ENCODE measurements around the gene SGK2. TPM values are rescaled to one million over a fixed set of nuclear protein-coding genes. Genes with fewer than 3 reads are reported as not detected.
A peak's percentile ranks its signal among the peaks of the same experiment; 100 is the strongest.

SGK2 gene
- total RNA-seq, 1 donor from 2014 or later: 1.0 TPM

- Mint-ChIP-seq H3K27ac (ENCODE audit: unreplicated experiment) (no peak overlapping the region), H3K36me3 (ENCODE audit: low read depth) (peaks cover 6% of the 10 kb centered on the region), H3K4me3 (peak overlapping the region; percentile 68), H3K27me3 (ENCODE audit: low read depth) (no peaks in the 10 kb centered on the region), H3K4me1 (peaks cover 16% of the 10 kb centered on the region), H3K9me3 (peaks cover 4% of the 10 kb centered on the region)
- no peak for TF ChIP-seq CTCF (conservative IDR thresholded peaks at IDR 0.05)
- no peak for DNase-seq (ENCODE audit: low read depth, low spot score)
These were observed 43.2 kb upstream of the SGK2 start for GRCh38 chr20:43515628-43516027.

DNA sequence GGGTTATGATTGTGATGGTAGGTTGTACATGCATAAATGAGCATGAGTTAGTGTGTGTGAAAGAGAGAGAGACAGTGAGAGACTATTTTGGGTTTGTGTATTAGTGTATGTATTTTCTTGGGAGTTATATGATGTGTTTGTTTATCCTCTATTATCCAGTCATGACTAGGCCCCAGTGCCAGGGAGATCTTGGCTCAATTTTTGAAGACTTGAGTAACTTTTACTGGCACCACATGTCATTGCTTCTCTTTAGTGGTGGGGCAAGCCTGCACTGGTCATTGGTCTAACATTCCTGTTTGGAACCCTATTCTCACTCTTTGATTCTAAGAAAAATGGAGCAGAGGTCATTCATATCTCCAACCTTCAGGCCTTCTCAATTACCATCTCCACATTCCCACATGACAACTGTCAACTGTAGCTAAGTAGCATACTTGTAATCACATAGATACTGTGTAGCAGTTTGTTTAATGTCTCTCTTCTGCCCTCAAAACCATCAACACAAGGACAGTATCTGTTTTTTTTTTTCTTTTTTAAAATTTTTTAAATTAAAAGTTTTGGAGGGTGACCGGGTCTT, 42.5 kb upstream of the SGK2 start:
- peaks cover 4% of the 10 kb centered on the region for H3K9me3 Mint-ChIP-seq
- H3K27ac Mint-ChIP-seq (ENCODE audit: unreplicated experiment): no peak overlapping the region
- no peak for TF ChIP-seq CTCF (conservative IDR thresholded peaks at IDR 0.05)
- DNase-seq (ENCODE audit: low read depth, low spot score): no peak
- peak overlapping the region; percentile 1 for H3K4me3 Mint-ChIP-seq
- no peaks in the 10 kb centered on the region for H3K27me3 Mint-ChIP-seq (ENCODE audit: low read depth)
- H3K4me1 Mint-ChIP-seq: peaks cover 16% of the 10 kb centered on the region
- H3K36me3 Mint-ChIP-seq (ENCODE audit: low read depth): peaks cover 6% of the 10 kb centered on the region

DNA sequence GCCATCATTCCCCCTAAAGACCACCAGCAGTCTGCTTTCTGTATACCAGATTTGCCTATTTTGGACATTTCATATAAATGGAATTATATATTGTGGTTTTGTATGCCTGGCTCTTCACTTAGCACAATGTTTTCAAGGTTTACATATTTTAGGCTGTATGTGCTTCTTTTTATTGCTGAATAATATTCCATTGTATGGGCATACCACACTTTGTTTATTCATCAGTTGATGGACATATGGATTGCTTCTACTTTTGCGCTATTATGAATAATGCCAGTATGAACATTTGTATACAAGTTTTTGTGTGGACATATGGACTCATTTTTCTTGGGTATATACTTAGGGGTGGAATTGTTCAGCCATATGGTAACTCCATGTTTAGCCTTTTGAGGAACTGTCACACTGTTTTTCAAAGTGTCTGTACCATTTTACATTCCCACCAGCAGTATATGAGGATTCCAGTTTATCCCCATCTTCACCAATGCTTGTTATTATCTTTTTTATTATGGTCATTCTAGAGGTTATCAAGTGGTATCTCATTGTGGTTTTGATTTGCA, 38.7 kb upstream of the SGK2 start:
- no peak for TF ChIP-seq CTCF (conservative IDR thresholded peaks at IDR 0.05)
- H3K4me1 Mint-ChIP-seq: peaks cover 10% of the 10 kb centered on the region
- peaks cover 4% of the 10 kb centered on the region for H3K9me3 Mint-ChIP-seq
- DNase-seq (ENCODE audit: low read depth, low spot score): no peak
- no peaks in the 10 kb centered on the region for H3K27me3 Mint-ChIP-seq (ENCODE audit: low read depth)
- no peak overlapping the region for H3K27ac Mint-ChIP-seq (ENCODE audit: unreplicated experiment)
- peaks cover 6% of the 10 kb centered on the region for H3K36me3 Mint-ChIP-seq (ENCODE audit: low read depth)
- no peak overlapping the region for H3K4me3 Mint-ChIP-seq

DNA sequence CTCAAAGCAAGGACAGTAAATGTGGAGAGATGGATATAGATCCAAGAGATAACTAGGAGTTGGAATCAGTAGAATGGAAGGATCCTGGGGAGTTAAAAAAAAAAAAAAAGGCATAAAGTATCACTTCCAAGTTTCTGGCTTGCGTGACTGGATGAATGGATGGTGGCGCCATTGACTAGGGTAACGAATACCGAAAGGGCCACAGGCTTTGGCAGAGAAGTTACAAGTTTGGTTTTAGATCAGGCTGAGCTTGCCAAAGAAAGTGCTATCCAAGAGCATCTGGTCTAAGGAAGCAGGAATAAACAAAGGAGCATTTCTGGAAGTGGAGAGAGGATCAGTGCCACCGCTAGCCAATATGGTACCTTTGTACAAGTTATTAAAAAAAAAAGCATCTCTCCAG, 33.8 kb upstream of the SGK2 start:
- peaks cover 6% of the 10 kb centered on the region for H3K36me3 Mint-ChIP-seq (ENCODE audit: low read depth)
- peaks cover 2% of the 10 kb centered on the region for H3K9me3 Mint-ChIP-seq
- DNase-seq (ENCODE audit: low read depth, low spot score): no peak
- H3K4me3 Mint-ChIP-seq: no peak overlapping the region
- H3K27me3 Mint-ChIP-seq (ENCODE audit: low read depth): no peaks in the 10 kb centered on the region
- no peak for TF ChIP-seq CTCF (conservative IDR thresholded peaks at IDR 0.05)
- no peak overlapping the region for H3K27ac Mint-ChIP-seq (ENCODE audit: unreplicated experiment)
- H3K4me1 Mint-ChIP-seq: no peaks in the 10 kb centered on the region

DNA sequence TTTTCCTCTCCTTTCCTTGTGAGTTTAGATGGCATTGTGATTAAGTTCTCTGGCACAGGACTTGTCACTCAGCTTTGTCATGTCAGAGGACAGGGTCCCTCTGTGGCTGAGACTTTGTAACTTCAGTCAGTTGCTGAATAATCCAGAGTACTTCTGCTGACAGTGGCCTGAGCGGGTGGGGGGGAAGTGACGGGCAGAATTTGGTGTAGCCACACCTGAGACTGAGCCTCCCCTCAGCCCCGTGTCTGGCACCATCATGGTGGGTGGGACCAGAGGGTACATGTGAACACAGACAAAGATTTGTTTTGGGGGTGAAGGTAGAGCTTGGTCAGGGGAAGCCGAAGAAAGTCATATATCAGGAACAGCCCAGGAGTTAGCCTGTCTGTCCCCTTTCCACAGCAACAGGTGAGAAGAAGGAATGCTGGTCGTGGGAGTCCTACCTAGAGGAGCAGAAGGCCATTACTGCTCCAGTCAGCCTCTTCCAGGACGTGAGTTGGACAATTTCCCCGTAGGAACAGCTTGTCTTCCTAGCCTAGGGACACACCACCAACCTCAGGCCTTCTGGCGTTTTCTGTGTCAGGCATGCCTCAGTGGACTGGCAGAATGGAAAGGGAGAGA, 30.5 kb upstream of the SGK2 start:
- Mint-ChIP-seq H3K4me3 (no peak overlapping the region), H3K9me3 (no peaks in the 10 kb centered on the region), H3K36me3 (ENCODE audit: low read depth) (peaks cover 2% of the 10 kb centered on the region), H3K4me1 (no peaks in the 10 kb centered on the region), H3K27ac (ENCODE audit: unreplicated experiment) (peak overlapping the region; percentile 7), H3K27me3 (ENCODE audit: low read depth) (no peaks in the 10 kb centered on the region)
- no peak for TF ChIP-seq CTCF (conservative IDR thresholded peaks at IDR 0.05)
- no peak for DNase-seq (ENCODE audit: low read depth, low spot score)
